Activated naive CD4-positive, alpha-beta T cell treated with anti-CD3 and anti-CD28 coated beads, Interleukin-2, amount 10 ng/mL, durations not matched to agents 7 days and 5 days (primary cell): Measurements from ENCODE around the gene NFATC2IP.
"Not testable (repeated sequence)": the region's sequence is repeated elsewhere in the genome, so short reads cannot be mapped to it uniquely, and the experiment has no call there.

Source experiments
- CTCF ChIA-PET: fragments of 350-600 bp; sonication (Branson Sonifier 250); formaldehyde crosslinking; loops from one replicate; lab custom pipeline; 2021; ENCODE audit warnings: antibody characterized with exemption; lab: Charles Lee
- DNase-seq: peaks from one replicate; pipeline ENCODE4 v3.0.0-alpha.2; 2020
- H3K27ac Mint-ChIP-seq: one replicate; pipeline ENCODE4 v1.8.0; 2021; ENCODE audit warnings: mild to moderate bottlenecking, moderate library complexity, mixed read lengths
- H3K27me3 Mint-ChIP-seq: one replicate; pipeline ENCODE4 v1.8.0; 2021; ENCODE audit warnings: mild to moderate bottlenecking, mixed read lengths
- H3K36me3 Mint-ChIP-seq: one replicate; pipeline ENCODE4 v1.8.0; 2021; ENCODE audit warnings: mixed read lengths
- H3K4me1 Mint-ChIP-seq: one replicate; pipeline ENCODE4 v1.8.0; 2021; ENCODE audit warnings: mixed read lengths
- H3K4me3 Mint-ChIP-seq: one replicate; pipeline ENCODE4 v1.8.0; 2021; ENCODE audit warnings: mild to moderate bottlenecking, moderate library complexity, mixed read lengths
- H3K9me3 Mint-ChIP-seq: one replicate; pipeline ENCODE4 v1.8.0; 2021; ENCODE audit warnings: mixed read lengths

The NFATC2IP gene

DNA sequence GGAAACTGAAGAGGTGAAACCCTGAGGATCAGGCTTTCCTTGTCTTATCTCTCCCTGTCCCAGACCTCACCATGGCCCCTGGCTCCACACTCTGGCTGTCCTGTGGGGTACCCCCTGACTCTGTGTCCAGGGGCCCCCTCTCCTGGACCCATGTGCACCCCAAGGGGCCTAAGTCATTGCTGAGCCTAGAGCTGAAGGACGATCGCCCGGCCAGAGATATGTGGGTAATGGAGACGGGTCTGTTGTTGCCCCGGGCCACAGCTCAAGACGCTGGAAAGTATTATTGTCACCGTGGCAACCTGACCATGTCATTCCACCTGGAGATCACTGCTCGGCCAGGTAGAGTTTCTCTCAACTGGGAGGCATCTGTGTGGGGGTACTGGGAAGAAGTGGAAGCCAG lies 17.6 kb upstream of the NFATC2IP start:
- Mint-ChIP-seq H3K27me3 (peaks cover 25% of the 10 kb centered on the region), H3K36me3 (no peaks in the 10 kb centered on the region), H3K4me1 (peaks cover 34% of the 10 kb centered on the region), H3K9me3 (no peaks in the 10 kb centered on the region), H3K4me3 (no peak overlapping the region), H3K27ac (no peak overlapping the region)
- no peak for DNase-seq
- CTCF ChIA-PET = interaction anchor here (1.8 to 2.2 kb wide), 2 partner anchors 12 to 59 kb away, joined by 4 to 7 read pairs; no protein-coding TSS in a partner anchor

DNA sequence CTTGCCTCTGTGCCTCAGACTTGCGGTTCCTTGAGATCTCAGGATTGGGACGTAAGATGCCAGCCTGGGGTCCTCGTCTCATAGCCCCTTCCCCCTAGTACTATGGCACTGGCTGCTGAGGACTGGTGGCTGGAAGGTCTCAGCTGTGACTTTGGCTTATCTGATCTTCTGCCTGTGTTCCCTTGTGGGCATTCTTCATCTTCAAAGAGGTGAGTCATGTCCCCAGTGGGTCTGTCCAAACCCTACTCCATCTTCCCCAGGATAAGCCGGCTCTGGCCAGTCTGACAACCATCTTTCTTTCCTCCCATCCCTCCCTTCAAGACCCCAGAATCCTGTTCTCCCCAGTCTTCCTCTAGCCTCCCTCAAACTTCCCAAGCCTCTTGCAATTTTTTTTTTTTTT lies 15.4 kb upstream of the NFATC2IP start:
- CTCF ChIA-PET = interaction anchor here (1.8 kb wide), 1 partner anchor 9 kb away, joined by 12 read pairs; no protein-coding TSS in a partner anchor

DNA sequence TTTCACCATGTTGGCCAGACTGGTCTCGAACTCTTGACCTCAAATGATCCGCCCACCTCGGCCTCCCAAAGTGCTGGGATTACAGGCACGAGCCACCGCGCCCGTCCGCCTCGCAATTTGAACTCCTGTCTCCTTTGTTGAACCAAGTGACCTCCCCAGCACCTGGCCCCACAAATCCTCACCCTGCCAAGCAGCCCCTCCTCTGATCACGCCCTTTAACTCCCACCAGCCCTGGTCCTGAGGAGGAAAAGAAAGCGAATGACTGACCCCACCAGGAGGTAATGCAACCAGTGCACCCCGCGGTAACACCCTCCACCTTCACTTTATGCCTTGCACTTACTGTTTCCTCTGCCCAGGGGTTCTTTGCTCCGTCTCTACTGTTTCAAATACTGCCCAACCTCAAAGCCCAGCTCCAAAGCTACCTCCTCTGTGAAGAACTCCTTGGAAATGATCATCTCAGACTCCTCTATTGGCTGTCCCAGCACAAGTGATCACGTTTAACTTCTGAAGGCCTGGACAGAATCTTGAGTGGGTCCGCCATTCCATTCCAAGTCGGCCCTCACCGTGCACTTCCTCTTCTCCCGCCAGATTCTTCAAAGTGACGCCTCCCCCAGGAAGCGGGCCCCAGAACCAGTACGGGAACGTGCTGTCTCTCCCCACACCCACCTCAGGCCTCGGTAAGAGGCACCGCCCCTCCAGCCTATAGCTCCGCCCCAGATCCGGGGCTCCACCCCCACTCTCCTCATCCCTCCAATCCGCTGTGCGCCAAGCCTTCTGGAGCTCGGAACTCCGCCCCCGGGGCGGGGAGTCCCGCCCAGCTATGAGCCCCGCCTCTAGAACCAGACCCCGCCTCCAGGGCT lies 14.6 kb upstream of the NFATC2IP start:
- Mint-ChIP-seq H3K27ac (peak overlapping the region; percentile 39), H3K4me3 (peak overlapping the region; percentile 68), H3K36me3 (no peaks in the 10 kb centered on the region), H3K4me1 (peaks cover 26% of the 10 kb centered on the region), H3K27me3 (peaks cover 34% of the 10 kb centered on the region), H3K9me3 (no peaks in the 10 kb centered on the region)
- CTCF ChIA-PET = interaction anchor here (1.0 to 1.9 kb wide), 3 partner anchors 9 to 12 kb away, joined by 3 to 12 read pairs (median 5); partner anchors contain the start of gene RABEP2
- DNase-seq = peak; percentile 87

More for the DNA sequence above, 15.4 kb upstream of the NFATC2IP start:
- H3K27ac Mint-ChIP-seq = no peak overlapping the region
- DNase-seq = no peak
- peak overlapping the region; percentile 29 for H3K4me3 Mint-ChIP-seq
- H3K4me1 Mint-ChIP-seq = peaks cover 34% of the 10 kb centered on the region
- H3K27me3 Mint-ChIP-seq = peaks cover 34% of the 10 kb centered on the region
- no peaks in the 10 kb centered on the region for H3K9me3 Mint-ChIP-seq
- H3K36me3 Mint-ChIP-seq = no peaks in the 10 kb centered on the region

- H3K4me3 Mint-ChIP-seq = peak overlapping the region; percentile 68
- peak overlapping the region; percentile 39 for H3K27ac Mint-ChIP-seq
- H3K9me3 Mint-ChIP-seq = no peaks in the 10 kb centered on the region
- no peak for DNase-seq
- H3K36me3 Mint-ChIP-seq = no peaks in the 10 kb centered on the region
- H3K27me3 Mint-ChIP-seq = peaks cover 34% of the 10 kb centered on the region
- H3K4me1 Mint-ChIP-seq = peaks cover 25% of the 10 kb centered on the region
- CTCF ChIA-PET = interaction anchor here (1.0 to 1.9 kb wide), 3 partner anchors 8 to 12 kb away, joined by 3 to 12 read pairs (median 5); partner anchors contain the start of gene RABEP2
These were observed 14.0 kb upstream of the NFATC2IP start for GRCh38 chr16:28936784-28937155.

- Mint-ChIP-seq H3K27ac (no peak overlapping the region), H3K9me3 (no peaks in the 10 kb centered on the region), H3K4me1 (peaks cover 25% of the 10 kb centered on the region), H3K4me3 (no peak overlapping the region), H3K36me3 (no peaks in the 10 kb centered on the region), H3K27me3 (peaks cover 34% of the 10 kb centered on the region)
- DNase-seq = no peak
- CTCF ChIA-PET = interaction anchor here (1.9 kb wide), 1 partner anchor 11 kb away, joined by 5 read pairs; no protein-coding TSS in a partner anchor
These were observed 13.4 kb upstream of the NFATC2IP start for GRCh38 chr16:28937222-28937876.

DNA sequence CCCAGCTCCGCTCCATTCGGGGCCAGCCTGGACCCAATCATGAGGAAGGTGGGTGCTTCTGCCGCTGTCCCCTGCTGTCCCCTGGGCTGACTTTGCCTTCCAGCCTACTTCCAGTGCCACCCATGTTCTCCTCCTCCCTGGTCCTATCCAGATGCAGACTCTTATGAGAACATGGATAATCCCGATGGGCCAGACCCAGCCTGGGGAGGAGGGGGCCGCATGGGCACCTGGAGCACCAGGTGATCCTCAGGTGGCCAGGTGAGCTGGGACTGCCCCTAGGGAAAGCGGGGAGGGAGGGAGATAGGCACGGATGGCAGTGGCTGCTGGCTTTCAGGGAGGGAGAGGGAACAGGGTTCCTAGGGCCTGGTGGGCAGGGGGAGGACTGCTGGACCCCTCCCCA lies 12.0 kb upstream of the NFATC2IP start:
- CTCF ChIA-PET = no interaction called here
- Mint-ChIP-seq H3K9me3 (no peaks in the 10 kb centered on the region), H3K27me3 (peaks cover 34% of the 10 kb centered on the region), H3K27ac (no peak overlapping the region), H3K4me3 (no peak overlapping the region), H3K4me1 (peaks cover 29% of the 10 kb centered on the region), H3K36me3 (no peaks in the 10 kb centered on the region)
- DNase-seq = no peak

GRCh38 chr16:28939825-28940224 lies 10.9 kb upstream of the NFATC2IP start:
- CTCF ChIA-PET = interaction anchor here (0.6 kb wide), 1 partner anchor 75 kb away, joined by 3 read pairs; no protein-coding TSS in a partner anchor

DNA sequence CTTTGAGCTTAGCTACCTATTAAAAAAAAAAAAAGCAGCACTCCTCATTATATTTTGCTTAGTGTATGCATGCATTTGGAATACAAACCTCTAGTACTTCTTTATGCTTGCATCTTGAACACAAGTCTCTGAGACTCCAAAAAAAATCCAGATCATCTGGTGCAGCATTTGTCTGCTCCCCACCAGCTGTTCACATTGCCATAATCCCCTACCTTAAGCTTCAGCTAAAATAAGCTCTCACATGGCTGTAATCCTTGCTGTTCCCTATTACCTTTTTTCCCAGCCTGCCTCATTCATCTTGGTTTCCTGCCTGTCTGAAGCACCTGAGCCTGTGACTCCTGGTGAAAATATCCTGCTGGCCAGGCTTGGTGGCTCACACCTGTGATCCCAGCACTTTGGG lies 7.5 kb upstream of the NFATC2IP start:
- no peaks in the 10 kb centered on the region for H3K36me3 Mint-ChIP-seq
- CTCF ChIA-PET = interaction anchor here (1.9 to 7.2 kb wide), 2 partner anchors 64 to 69 kb away, joined by 6 to 66 read pairs; partner anchors contain the start of gene ATP2A1
- peaks cover 25% of the 10 kb centered on the region for H3K27me3 Mint-ChIP-seq
- H3K4me1 Mint-ChIP-seq = peaks cover 20% of the 10 kb centered on the region
- H3K27ac Mint-ChIP-seq = no peak overlapping the region
- no peak overlapping the region for H3K4me3 Mint-ChIP-seq
- no peak for DNase-seq
- no peaks in the 10 kb centered on the region for H3K9me3 Mint-ChIP-seq

More at GRCh38 chr16:28939825-28940224, 10.9 kb upstream of the NFATC2IP start:
- Mint-ChIP-seq H3K27me3 (peaks cover 34% of the 10 kb centered on the region), H3K4me1 (peaks cover 30% of the 10 kb centered on the region)
- not testable (repeated sequence) for H3K27ac Mint-ChIP-seq, DNase-seq, H3K4me3 Mint-ChIP-seq, H3K9me3 Mint-ChIP-seq, H3K36me3 Mint-ChIP-seq

- Mint-ChIP-seq H3K36me3 (peaks cover 6% of the 10 kb centered on the region), H3K27ac (no peak overlapping the region), H3K4me3 (no peak overlapping the region), H3K4me1 (peaks cover 29% of the 10 kb centered on the region), H3K27me3 (peaks cover 16% of the 10 kb centered on the region), H3K9me3 (no peaks in the 10 kb centered on the region)
- no peak for DNase-seq
- CTCF ChIA-PET = interaction anchor here (1.2 to 7.2 kb wide), 4 partner anchors 24 to 100 kb away, joined by 3 to 66 read pairs (median 6); partner anchors contain the start of genes SH2B1 and TUFM
These were observed 4.1 kb upstream of the NFATC2IP start for GRCh38 chr16:28946681-28947080.

DNA sequence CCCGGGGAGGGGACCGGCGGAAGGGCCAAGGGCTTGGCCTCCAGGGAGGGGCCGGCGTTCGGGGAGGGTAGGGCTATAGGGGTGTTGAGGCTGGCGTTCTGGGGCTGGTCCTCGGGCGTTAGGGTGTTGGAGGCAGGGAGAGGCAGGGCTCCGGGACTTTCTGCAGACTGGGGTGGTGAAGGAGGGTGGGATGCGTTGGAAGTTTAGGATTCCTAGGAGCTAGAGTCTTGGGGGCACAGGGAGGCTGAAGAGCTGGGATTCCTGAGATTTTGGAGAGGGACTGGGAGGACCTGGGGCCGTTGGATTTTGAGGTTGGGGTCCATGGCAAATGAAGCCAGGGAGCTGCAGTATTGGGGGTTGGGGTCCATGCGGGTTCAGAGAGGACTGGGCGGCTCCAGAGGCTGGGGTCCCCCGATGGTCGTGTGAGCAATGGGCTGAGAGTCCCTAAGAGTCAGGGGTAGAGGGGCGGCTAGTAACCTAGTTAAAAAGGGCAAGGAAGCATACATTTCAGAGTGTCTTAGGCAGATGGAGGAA lies 740 bp downstream of the NFATC2IP start:
- H3K36me3 Mint-ChIP-seq = peaks cover 33% of the 10 kb centered on the region
- H3K4me3 Mint-ChIP-seq = peak overlapping the region; percentile 98
- CTCF ChIA-PET = no interaction called here
- no peaks in the 10 kb centered on the region for H3K9me3 Mint-ChIP-seq
- peak; percentile 73 for DNase-seq
- H3K27me3 Mint-ChIP-seq = peaks cover 11% of the 10 kb centered on the region
- H3K4me1 Mint-ChIP-seq = peaks cover 33% of the 10 kb centered on the region
- peak overlapping the region; percentile 96 for H3K27ac Mint-ChIP-seq

GRCh38 chr16:28958216-28958615 lies 7.5 kb downstream of the NFATC2IP start:
- Mint-ChIP-seq H3K9me3 (no peaks in the 10 kb centered on the region), H3K4me1 (peaks cover 9% of the 10 kb centered on the region), H3K27me3 (no peaks in the 10 kb centered on the region), H3K27ac (no peak overlapping the region), H3K36me3 (peaks cover 63% of the 10 kb centered on the region), H3K4me3 (no peak overlapping the region)
- no peak for DNase-seq
- CTCF ChIA-PET = no interaction called here

- H3K9me3 Mint-ChIP-seq = no peaks in the 10 kb centered on the region
- no peak for DNase-seq
- H3K4me1 Mint-ChIP-seq = peaks cover 5% of the 10 kb centered on the region
- CTCF ChIA-PET = no interaction called here
- no peak overlapping the region for H3K27ac Mint-ChIP-seq
- no peak overlapping the region for H3K4me3 Mint-ChIP-seq
- H3K36me3 Mint-ChIP-seq = peaks cover 65% of the 10 kb centered on the region
- H3K27me3 Mint-ChIP-seq = no peaks in the 10 kb centered on the region
These were observed 8.1 kb downstream of the NFATC2IP start for GRCh38 chr16:28958836-28959235.

DNA sequence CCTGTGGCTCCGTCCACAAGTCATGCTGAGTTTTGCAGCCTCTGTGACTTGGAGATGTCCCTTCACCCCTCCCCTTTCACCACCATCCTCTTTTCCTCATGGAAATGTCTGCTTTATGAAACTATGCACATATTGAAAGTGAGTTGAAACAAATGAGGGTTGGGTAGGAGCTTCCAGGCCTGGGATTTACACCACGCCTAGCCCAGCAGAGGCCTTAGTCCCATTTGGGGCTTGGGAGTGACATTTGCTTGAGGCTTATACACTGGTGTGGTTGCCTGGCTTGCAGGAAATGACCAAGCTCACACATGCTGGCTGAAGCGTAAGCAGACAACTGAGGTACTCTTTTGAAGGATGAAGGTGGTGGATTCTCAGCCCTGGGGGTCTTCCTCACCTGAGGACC lies 13.3 kb downstream of the NFATC2IP start:
- CTCF ChIA-PET = no interaction called here
- no peak overlapping the region for H3K4me3 Mint-ChIP-seq

GRCh38 chr16:28964496-28964895 lies 13.8 kb downstream of the NFATC2IP start:
- Mint-ChIP-seq H3K4me1 (no peaks in the 10 kb centered on the region), H3K9me3 (no peaks in the 10 kb centered on the region), H3K4me3 (no peak overlapping the region), H3K27ac (no peak overlapping the region), H3K36me3 (peaks cover 54% of the 10 kb centered on the region), H3K27me3 (no peaks in the 10 kb centered on the region)
- CTCF ChIA-PET = no interaction called here
- DNase-seq = no peak

More for the DNA sequence above, 13.3 kb downstream of the NFATC2IP start:
- H3K4me1 Mint-ChIP-seq = no peaks in the 10 kb centered on the region
- no peak overlapping the region for H3K27ac Mint-ChIP-seq
- H3K36me3 Mint-ChIP-seq = peaks cover 57% of the 10 kb centered on the region
- DNase-seq = no peak
- no peaks in the 10 kb centered on the region for H3K9me3 Mint-ChIP-seq
- no peaks in the 10 kb centered on the region for H3K27me3 Mint-ChIP-seq
